ENCODE measurements around the gene ZNF280B. TPM values are rescaled to one million over a fixed set of nuclear protein-coding genes. Genes with fewer than 3 reads are reported as not detected.

ZNF280B gene
- total RNA-seq, 3 donors from 2014 or later (not counting 1 experiment from before 2014, with no cell fraction given), result 0.99 to 1.8 (median 1.6) TPM

DNA sequence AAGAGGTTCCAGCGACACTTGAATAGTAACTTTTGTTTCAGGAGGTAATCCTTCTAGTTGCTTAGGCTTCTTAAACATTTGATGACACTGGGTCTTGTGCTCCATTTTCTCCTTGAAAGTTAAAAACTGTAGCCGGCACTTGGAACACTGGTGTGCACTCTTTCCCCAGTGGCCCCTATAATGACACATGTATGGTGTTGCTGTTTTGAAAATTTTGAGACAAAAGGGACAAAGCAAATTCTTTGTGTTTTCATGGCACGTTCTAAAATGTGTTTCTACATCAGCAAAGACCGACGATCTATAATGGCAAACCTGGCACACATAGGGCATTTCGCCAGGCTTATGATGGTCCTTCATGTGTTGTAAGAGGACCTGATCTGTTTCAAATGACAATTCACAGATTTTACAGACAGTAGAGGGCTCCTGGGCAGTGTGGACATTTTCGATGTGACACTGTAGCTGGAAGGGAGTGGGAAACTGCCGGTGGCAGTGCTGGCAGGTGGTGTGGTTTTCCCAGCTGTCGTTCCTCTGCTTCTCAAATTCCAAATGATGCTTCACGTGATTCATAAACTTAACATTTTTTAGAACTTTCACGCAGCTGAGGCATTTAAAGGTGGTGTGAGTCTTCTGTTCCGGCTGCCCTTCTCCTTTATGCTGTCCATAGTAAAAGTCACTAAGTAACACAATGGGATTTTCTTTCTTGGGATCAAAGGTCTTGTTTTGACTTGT, 20.5 kb downstream of the ZNF280B start:
- no peaks in the 10 kb centered on the region for H3K27me3 ChIP-seq (ENCODE audit: control insufficient read depth, insufficient read depth, low read length)
- Mint-ChIP-seq H3K27ac (no peak overlapping the region), H3K27me3 (ENCODE audit: low read depth in 2 of 2) (no peaks in the 10 kb centered on the region), H3K4me3 (no peak overlapping the region), H3K9me3 (no peaks in the 10 kb centered on the region), H3K4me1 (no peaks in the 10 kb centered on the region), H3K36me3 (no peaks in the 10 kb centered on the region)
- H3K9me3 ChIP-seq (ENCODE audit: control insufficient read depth, insufficient read depth, low read length), result no peaks in the 10 kb centered on the region
- no peak for DNase-seq
- no peaks in the 10 kb centered on the region for H3K4me1 ChIP-seq (ENCODE audit: control insufficient read depth, insufficient read depth, low read length)
- no peak overlapping the region for H3K4me3 ChIP-seq (ENCODE audit: low read length)
- H3K36me3 ChIP-seq (ENCODE audit: control insufficient read depth, insufficient read depth, low read length), result peaks cover 4% of the 10 kb centered on the region
- intact Hi-C loops (cut with micrococcal nuclease), result no loop called here
- no peak overlapping the region for H3K27ac ChIP-seq (ENCODE audit: low read length)
- TF ChIP-seq CTCF (IDR thresholded peaks at IDR 0.05), result no peak
- 99% methylated on average over 8 of the region's 12 CpGs for WGBS (ENCODE audit: insufficient coverage)
- no peak for ATAC-seq

- H3K27me3 Mint-ChIP-seq (ENCODE audit: low read depth in 2 of 2), result no peaks in the 10 kb centered on the region
- intact Hi-C loops (cut with micrococcal nuclease), result no loop called here
- H3K27ac ChIP-seq (ENCODE audit: low read length), result no peak overlapping the region
- H3K27me3 ChIP-seq (ENCODE audit: control insufficient read depth, insufficient read depth, low read length), result no peaks in the 10 kb centered on the region
- 98% methylated on average over 5 of the region's 6 CpGs for WGBS (ENCODE audit: insufficient coverage)
- no peak for DNase-seq
- H3K36me3 ChIP-seq (ENCODE audit: control insufficient read depth, insufficient read depth, low read length), result no peaks in the 10 kb centered on the region
- no peak overlapping the region for H3K4me3 ChIP-seq (ENCODE audit: low read length)
- no peak overlapping the region for H3K27ac Mint-ChIP-seq
- no peak overlapping the region for H3K4me3 Mint-ChIP-seq
- no peaks in the 10 kb centered on the region for H3K9me3 ChIP-seq (ENCODE audit: control insufficient read depth, insufficient read depth, low read length)
- no peaks in the 10 kb centered on the region for H3K4me1 Mint-ChIP-seq
- no peak for TF ChIP-seq CTCF (IDR thresholded peaks at IDR 0.05)
- H3K9me3 Mint-ChIP-seq, result no peaks in the 10 kb centered on the region
- no peaks in the 10 kb centered on the region for H3K4me1 ChIP-seq (ENCODE audit: control insufficient read depth, insufficient read depth, low read length)
- ATAC-seq, result no peak
- H3K36me3 Mint-ChIP-seq, result no peaks in the 10 kb centered on the region
Measured at GRCh38 chr22:22487059-22487458, 21.5 kb downstream of the ZNF280B start.

- H3K9me3 Mint-ChIP-seq, result no peaks in the 10 kb centered on the region
Measured at GRCh38 chr22:22486132-22486899, 22.2 kb downstream of the ZNF280B start.

More at GRCh38 chr22:22486132-22486899, 22.2 kb downstream of the ZNF280B start:
- no peaks in the 10 kb centered on the region for H3K4me1 ChIP-seq (ENCODE audit: control insufficient read depth, insufficient read depth, low read length)
- H3K4me3 Mint-ChIP-seq, result no peak overlapping the region
- no peaks in the 10 kb centered on the region for H3K27me3 ChIP-seq (ENCODE audit: control insufficient read depth, insufficient read depth, low read length)
- H3K27me3 Mint-ChIP-seq (ENCODE audit: low read depth in 2 of 2), result no peaks in the 10 kb centered on the region
- H3K9me3 ChIP-seq (ENCODE audit: control insufficient read depth, insufficient read depth, low read length), result no peaks in the 10 kb centered on the region
- H3K4me1 Mint-ChIP-seq, result no peaks in the 10 kb centered on the region
- DNase-seq (no peak), ATAC-seq (no peak)
- no peak overlapping the region for H3K27ac Mint-ChIP-seq
- H3K36me3 ChIP-seq (ENCODE audit: control insufficient read depth, insufficient read depth, low read length), result no peaks in the 10 kb centered on the region
- intact Hi-C loops (cut with micrococcal nuclease), result no loop called here
- 96% methylated on average over 4 of the region's 4 CpGs for WGBS (ENCODE audit: insufficient coverage)
- H3K36me3 Mint-ChIP-seq, result no peaks in the 10 kb centered on the region
- no peak for TF ChIP-seq CTCF (IDR thresholded peaks at IDR 0.05)
- H3K27ac ChIP-seq (ENCODE audit: low read length), result no peak overlapping the region
- no peak overlapping the region for H3K4me3 ChIP-seq (ENCODE audit: low read length)

Measured in natural killer cell (primary cell).